ENCODE data around the gene PRDM12.

- peak; percentile 98 for TF ChIP-seq EZH2 (IDR thresholded peaks at IDR 0.05; ENCODE audit: low read depth, unreplicated experiment)
- no peak for TF ChIP-seq CTCF (conservative IDR thresholded peaks at IDR 0.05; ENCODE audit: low read depth in 2 of 2)
- TF ChIP-seq JUNB (IDR thresholded peaks at IDR 0.05; ENCODE audit: unreplicated experiment): no peak
- TF ChIP-seq REST (IDR thresholded peaks at IDR 0.05; ENCODE audit: unreplicated experiment): no peak
- TF ChIP-seq POLR2AphosphoS5 (IDR thresholded peaks at IDR 0.05; ENCODE audit: low read depth): no peak
- TF ChIP-seq STAT1 (IDR thresholded peaks at IDR 0.05; ENCODE audit: unreplicated experiment): no peak
- no peak for TF ChIP-seq NANOG (IDR thresholded peaks at IDR 0.05; ENCODE audit: borderline replicate concordance)
Measured at GRCh38 chr9:130659699-130660248, 4.6 kb upstream of the PRDM12 start.

Measured in GM23338 (cell line).